PC-9 (cell line): ENCODE measurements around the gene PPM1N.
"Not testable (repeated sequence)": the region's sequence is repeated elsewhere in the genome, so short reads cannot be mapped to it uniquely, and the experiment has no call there.

Experiments used
- EZH2 ChIP-seq: fragments of 200-600 bp; sonication (generic); IDR thresholded peaks from 2 replicates; pipeline ENCODE4 v1.8.0; 2017; ENCODE audit warnings: antibody characterized with exemption, low read depth
- TF ChIP-seq, protein P1 (sequence below): fragments of 200-600 bp; sonication (generic); conservative IDR thresholded peaks from 2 replicates; pipeline ENCODE4 v1.6.1; 2017; ENCODE audit warnings: mixed run types, antibody characterized with exemption, mild to moderate bottlenecking, moderate library complexity

DNA sequence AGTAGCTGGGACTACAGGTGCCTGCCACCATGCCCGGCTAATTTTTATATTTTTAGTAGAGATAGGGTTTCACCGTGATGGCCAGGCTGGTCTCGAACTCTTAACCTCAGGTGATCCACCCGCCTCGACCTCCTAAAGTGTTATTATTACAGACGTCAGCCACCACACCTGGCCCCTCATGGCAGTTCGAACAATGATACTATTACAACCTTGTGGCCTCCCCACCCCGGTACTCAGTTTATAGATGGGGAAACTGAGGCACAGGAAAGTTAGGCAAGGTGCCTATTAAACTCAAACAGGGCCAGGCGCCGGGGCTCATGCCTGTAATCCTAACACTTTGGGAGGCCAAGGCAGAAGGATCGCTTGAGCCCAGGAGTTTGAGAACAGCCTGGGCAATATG lies 12.1 kb downstream of the PPM1N start:
- TF ChIP-seq, protein P1, sequence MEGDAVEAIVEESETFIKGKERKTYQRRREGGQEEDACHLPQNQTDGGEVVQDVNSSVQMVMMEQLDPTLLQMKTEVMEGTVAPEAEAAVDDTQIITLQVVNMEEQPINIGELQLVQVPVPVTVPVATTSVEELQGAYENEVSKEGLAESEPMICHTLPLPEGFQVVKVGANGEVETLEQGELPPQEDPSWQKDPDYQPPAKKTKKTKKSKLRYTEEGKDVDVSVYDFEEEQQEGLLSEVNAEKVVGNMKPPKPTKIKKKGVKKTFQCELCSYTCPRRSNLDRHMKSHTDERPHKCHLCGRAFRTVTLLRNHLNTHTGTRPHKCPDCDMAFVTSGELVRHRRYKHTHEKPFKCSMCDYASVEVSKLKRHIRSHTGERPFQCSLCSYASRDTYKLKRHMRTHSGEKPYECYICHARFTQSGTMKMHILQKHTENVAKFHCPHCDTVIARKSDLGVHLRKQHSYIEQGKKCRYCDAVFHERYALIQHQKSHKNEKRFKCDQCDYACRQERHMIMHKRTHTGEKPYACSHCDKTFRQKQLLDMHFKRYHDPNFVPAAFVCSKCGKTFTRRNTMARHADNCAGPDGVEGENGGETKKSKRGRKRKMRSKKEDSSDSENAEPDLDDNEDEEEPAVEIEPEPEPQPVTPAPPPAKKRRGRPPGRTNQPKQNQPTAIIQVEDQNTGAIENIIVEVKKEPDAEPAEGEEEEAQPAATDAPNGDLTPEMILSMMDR = not testable (repeated sequence)
- not testable (repeated sequence) for TF ChIP-seq EZH2
